ENCODE data around the gene TRIP10.

The TRIP10 gene

DNA sequence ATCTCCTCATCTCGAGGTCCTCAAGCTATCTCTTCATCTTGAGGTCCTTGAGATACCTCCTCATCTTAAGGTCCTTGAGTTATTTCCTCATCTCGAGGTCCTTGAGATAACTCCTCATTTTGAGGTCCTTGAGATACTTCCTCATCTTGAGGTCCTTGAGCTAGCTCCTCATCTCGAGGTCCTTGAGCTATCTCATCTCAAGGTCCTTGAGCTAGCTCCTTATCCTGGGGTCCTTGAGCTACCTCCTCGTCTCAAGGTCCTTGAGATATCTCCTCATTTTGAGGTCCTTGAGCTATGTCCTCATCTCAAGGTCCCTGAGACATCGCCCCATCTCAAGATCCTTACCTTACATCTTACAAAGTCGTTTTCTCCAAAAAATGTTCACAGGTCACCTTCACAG lies 51.8 kb downstream of the TRIP10 start:
- Histone ChIP-seq H2AFZ (ENCODE audit: low read length) (no peak overlapping the region), H3K27me3 (ENCODE audit: insufficient read depth, low read length, poor library complexity, severe bottlenecking) (no peaks in the 10 kb centered on the region), H4K20me1 (ENCODE audit: insufficient read depth, low read length, poor library complexity, severe bottlenecking) (peaks cover 76% of the 10 kb centered on the region), H3K79me2 (ENCODE audit: insufficient read depth, low read length) (peaks cover 97% of the 10 kb centered on the region), H3F3A (ENCODE audit: low read depth) (no peaks in the 10 kb centered on the region), H3K9ac (ENCODE audit: low read depth, low read length, poor library complexity, severe bottlenecking) (no peak overlapping the region), H3K4me3 (ENCODE audit: low read length, poor library complexity, severe bottlenecking) (no peak overlapping the region), H3K4me2 (ENCODE audit: low read depth, low read length, poor library complexity, severe bottlenecking) (no peak overlapping the region), H3K9me3 (ENCODE audit: insufficient read depth, low read depth, low read length) (no peaks in the 10 kb centered on the region; the same call in 1 of the 2 replicates), H3K9me2 (replicated peaks; ENCODE audit: low read depth, low read length) (no peaks in the 10 kb centered on the region), H3K36me3 (ENCODE audit: insufficient read depth, low read length) (peaks cover 73% of the 10 kb centered on the region), H3K4me1 (ENCODE audit: insufficient read depth, low read length, poor library complexity, severe bottlenecking) (peaks cover 3% of the 10 kb centered on the region)
- TF ChIP-seq, protein P1, sequence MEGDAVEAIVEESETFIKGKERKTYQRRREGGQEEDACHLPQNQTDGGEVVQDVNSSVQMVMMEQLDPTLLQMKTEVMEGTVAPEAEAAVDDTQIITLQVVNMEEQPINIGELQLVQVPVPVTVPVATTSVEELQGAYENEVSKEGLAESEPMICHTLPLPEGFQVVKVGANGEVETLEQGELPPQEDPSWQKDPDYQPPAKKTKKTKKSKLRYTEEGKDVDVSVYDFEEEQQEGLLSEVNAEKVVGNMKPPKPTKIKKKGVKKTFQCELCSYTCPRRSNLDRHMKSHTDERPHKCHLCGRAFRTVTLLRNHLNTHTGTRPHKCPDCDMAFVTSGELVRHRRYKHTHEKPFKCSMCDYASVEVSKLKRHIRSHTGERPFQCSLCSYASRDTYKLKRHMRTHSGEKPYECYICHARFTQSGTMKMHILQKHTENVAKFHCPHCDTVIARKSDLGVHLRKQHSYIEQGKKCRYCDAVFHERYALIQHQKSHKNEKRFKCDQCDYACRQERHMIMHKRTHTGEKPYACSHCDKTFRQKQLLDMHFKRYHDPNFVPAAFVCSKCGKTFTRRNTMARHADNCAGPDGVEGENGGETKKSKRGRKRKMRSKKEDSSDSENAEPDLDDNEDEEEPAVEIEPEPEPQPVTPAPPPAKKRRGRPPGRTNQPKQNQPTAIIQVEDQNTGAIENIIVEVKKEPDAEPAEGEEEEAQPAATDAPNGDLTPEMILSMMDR (conservative IDR thresholded peaks at IDR 0.05; ENCODE audit: low read length) = no peak
- no peak for TF ChIP-seq EZH2phosphoT487 (IDR thresholded peaks at IDR 0.05; ENCODE audit: borderline replicate concordance)

DNA sequence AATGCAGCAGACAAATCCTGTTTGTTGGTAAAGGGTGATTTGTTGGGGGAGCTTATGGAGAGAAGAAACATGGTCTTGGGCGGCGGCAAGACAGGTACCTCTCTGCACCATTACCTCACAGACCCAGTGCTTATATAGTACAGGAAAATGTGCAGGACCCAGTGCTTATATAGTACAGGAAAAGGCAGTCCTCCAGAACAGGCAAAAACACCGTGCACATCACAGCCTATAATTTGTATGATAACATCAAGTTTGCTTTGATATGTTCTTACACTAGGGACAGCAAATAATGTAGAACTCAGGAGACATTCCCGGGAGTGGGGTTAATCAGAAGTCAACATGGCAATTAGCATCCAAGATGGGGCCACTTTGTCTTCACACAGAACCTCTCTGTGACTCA lies 53.9 kb downstream of the TRIP10 start:
- Histone ChIP-seq H3K9me3 (ENCODE audit: insufficient read depth, low read depth, low read length) (no peaks in the 10 kb centered on the region; the same call in 1 of the 2 replicates), H2AFZ (ENCODE audit: low read length) (no peak overlapping the region), H3K4me2 (ENCODE audit: low read depth, low read length, poor library complexity, severe bottlenecking) (no peak overlapping the region), H3K9ac (ENCODE audit: low read depth, low read length, poor library complexity, severe bottlenecking) (no peak overlapping the region), H3K4me1 (ENCODE audit: insufficient read depth, low read length, poor library complexity, severe bottlenecking) (peaks cover 6% of the 10 kb centered on the region), H3K79me2 (ENCODE audit: insufficient read depth, low read length) (peaks cover 100% of the 10 kb centered on the region), H3K9me2 (replicated peaks; ENCODE audit: low read depth, low read length) (no peaks in the 10 kb centered on the region), H3K36me3 (ENCODE audit: insufficient read depth, low read length) (peaks cover 69% of the 10 kb centered on the region), H4K20me1 (ENCODE audit: insufficient read depth, low read length, poor library complexity, severe bottlenecking) (peaks cover 67% of the 10 kb centered on the region), H3K27me3 (ENCODE audit: insufficient read depth, low read length, poor library complexity, severe bottlenecking) (no peaks in the 10 kb centered on the region), H3K4me3 (ENCODE audit: low read length, poor library complexity, severe bottlenecking) (no peak overlapping the region), H3F3A (ENCODE audit: low read depth) (no peaks in the 10 kb centered on the region)
- TF ChIP-seq, protein P1 (conservative IDR thresholded peaks at IDR 0.05; ENCODE audit: low read length) = no peak
- no peak for TF ChIP-seq EZH2phosphoT487 (IDR thresholded peaks at IDR 0.05; ENCODE audit: borderline replicate concordance)

DNA sequence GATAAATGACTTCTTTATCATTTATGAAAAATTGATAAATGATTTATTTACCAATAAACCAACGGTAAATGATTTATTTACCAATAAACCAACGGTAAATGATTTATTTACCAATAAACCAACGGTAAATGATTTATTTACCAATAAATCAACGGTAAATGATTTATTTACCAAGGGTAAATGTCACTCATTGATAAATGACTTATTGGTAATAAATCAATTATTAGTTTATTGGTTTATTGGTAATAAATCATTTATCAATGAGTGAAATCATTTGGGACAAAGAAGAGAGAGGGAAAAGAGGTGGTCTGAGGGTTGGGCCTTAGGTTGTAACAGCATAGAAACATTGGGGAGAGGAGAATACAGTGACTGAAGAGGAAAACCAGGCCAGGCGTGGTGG lies 54.5 kb downstream of the TRIP10 start:
- Histone ChIP-seq H3K36me3 (ENCODE audit: insufficient read depth, low read length) (peaks cover 67% of the 10 kb centered on the region), H3K79me2 (ENCODE audit: insufficient read depth, low read length) (peaks cover 100% of the 10 kb centered on the region), H3K9ac (ENCODE audit: low read depth, low read length, poor library complexity, severe bottlenecking) (no peak overlapping the region), H3K27me3 (ENCODE audit: insufficient read depth, low read length, poor library complexity, severe bottlenecking) (no peaks in the 10 kb centered on the region), H3F3A (ENCODE audit: low read depth) (no peaks in the 10 kb centered on the region), H3K4me2 (ENCODE audit: low read depth, low read length, poor library complexity, severe bottlenecking) (no peak overlapping the region), H2AFZ (ENCODE audit: low read length) (no peak overlapping the region), H3K4me3 (ENCODE audit: low read length, poor library complexity, severe bottlenecking) (no peak overlapping the region), H3K9me2 (replicated peaks; ENCODE audit: low read depth, low read length) (no peaks in the 10 kb centered on the region), H3K4me1 (ENCODE audit: insufficient read depth, low read length, poor library complexity, severe bottlenecking) (peaks cover 6% of the 10 kb centered on the region), H3K9me3 (ENCODE audit: insufficient read depth, low read depth, low read length) (no peaks in the 10 kb centered on the region; the same call in 1 of the 2 replicates), H4K20me1 (ENCODE audit: insufficient read depth, low read length, poor library complexity, severe bottlenecking) (peaks cover 62% of the 10 kb centered on the region)
- no peak for TF ChIP-seq EZH2phosphoT487 (IDR thresholded peaks at IDR 0.05; ENCODE audit: borderline replicate concordance)
- TF ChIP-seq, protein P1 (conservative IDR thresholded peaks at IDR 0.05; ENCODE audit: low read length) = no peak
